Body of pancreas (tissue), 4 donors: Measurements from ENCODE around the gene MORC2.

Experiments used
- POLR2A ChIP-seq, 3 donors: fragments of 450-650 bp; IDR thresholded peaks; one replicate each; pipeline ENCODE4 v1.6.1; 2016; ENCODE audit warnings: antibody characterized with exemption in 3 of 3, mild to moderate bottlenecking in 2 of 3
- TF ChIP-seq, protein P1 (sequence below), 7 experiments: fragments of 450-650 bp in 4 of 7; fragments of 200-600 bp in 3 of 7; sonication (generic) in 3 of 7; IDR thresholded peaks; one replicate each; pipeline ENCODE4 v1.5.1; 2016 to 2019; ENCODE audit warnings: antibody characterized with exemption in 7 of 7

DNA sequence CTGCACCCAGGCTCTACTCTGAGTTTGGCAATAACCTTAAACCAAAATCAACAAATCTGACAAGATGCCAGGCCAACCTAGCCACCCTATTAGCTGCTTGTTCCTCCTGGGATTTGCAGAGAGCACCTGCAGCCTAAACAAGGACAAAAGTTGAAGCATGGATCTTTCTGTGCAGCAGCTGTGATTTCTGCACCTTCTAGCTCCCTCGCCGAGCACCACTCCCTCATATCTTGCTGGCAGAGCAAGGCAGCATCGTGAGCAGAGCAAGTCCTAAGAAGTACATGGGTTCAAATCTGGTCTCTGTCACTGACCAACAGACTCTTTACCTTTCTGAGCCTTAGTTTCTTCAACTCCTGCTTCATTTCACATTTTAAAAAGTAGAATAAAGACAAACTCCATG lies 38.3 kb downstream of the MORC2 start:
- TF ChIP-seq POLR2A (IDR thresholded peaks at IDR 0.05) = no peak
- TF ChIP-seq, protein P1, sequence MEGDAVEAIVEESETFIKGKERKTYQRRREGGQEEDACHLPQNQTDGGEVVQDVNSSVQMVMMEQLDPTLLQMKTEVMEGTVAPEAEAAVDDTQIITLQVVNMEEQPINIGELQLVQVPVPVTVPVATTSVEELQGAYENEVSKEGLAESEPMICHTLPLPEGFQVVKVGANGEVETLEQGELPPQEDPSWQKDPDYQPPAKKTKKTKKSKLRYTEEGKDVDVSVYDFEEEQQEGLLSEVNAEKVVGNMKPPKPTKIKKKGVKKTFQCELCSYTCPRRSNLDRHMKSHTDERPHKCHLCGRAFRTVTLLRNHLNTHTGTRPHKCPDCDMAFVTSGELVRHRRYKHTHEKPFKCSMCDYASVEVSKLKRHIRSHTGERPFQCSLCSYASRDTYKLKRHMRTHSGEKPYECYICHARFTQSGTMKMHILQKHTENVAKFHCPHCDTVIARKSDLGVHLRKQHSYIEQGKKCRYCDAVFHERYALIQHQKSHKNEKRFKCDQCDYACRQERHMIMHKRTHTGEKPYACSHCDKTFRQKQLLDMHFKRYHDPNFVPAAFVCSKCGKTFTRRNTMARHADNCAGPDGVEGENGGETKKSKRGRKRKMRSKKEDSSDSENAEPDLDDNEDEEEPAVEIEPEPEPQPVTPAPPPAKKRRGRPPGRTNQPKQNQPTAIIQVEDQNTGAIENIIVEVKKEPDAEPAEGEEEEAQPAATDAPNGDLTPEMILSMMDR (IDR thresholded peaks at IDR 0.05) = no peak
